Gastrocnemius medialis (tissue), 4 donors: ENCODE data around the gene DDR2. TPM values are rescaled to one million over a fixed set of nuclear protein-coding genes. Genes with fewer than 3 reads are reported as not detected.
"Not testable (repeated sequence)": the region's sequence is repeated elsewhere in the genome, so short reads cannot be mapped to it uniquely, and the experiment has no call there.

Source experiments
- ATAC-seq, 2 donors: fragments of 150-250 bp; one replicate each; pipeline ENCODE4 v1.9.1; 2016
- DNase-seq, 2 donors: peaks; one replicate each; pipeline ENCODE4 v3.0.0-alpha.2; 2019
- H3K27ac ChIP-seq, 4 donors: fragments of 200-600 bp; sonication (generic); 1 replicate in 1 of 4; 2 replicates in 3 of 4; pipeline ENCODE4 v1.5.1; 2016 to 2018; ENCODE audit warnings: mild to moderate bottlenecking in 2 of 4, moderate library complexity in 1 of 4
- H3K27me3 ChIP-seq, 3 donors: fragments of 200-600 bp; sonication (generic) in 2 of 3; 1 replicate in 1 of 3; 2 replicates in 2 of 3; pipeline versions ENCODE4 v1.5.1 to v1.6.0; 2016 to 2019; ENCODE audit warnings: mild to moderate bottlenecking in 1 of 3, moderate library complexity in 1 of 3
- H3K36me3 ChIP-seq, 2 donors: fragments of 200-600 bp; sonication (generic) in 1 of 2; one replicate each; pipeline ENCODE4 v1.5.1; 2017 to 2018
- H3K4me1 ChIP-seq, 2 donors: fragments of 200-600 bp; sonication (generic) in 1 of 2; one replicate each; pipeline ENCODE4 v1.5.1; 2016 to 2017; ENCODE audit warnings: mild to moderate bottlenecking in 2 of 2
- H3K4me3 ChIP-seq, 4 donors: fragments of 200-600 bp; sonication (generic) in 3 of 4; 1 replicate in 1 of 4; 2 replicates in 3 of 4; pipeline ENCODE4 v1.5.1; 2016 to 2019; ENCODE audit warnings: mild to moderate bottlenecking in 2 of 4
- H3K9me3 ChIP-seq, 3 donors: fragments of 200-600 bp; sonication (generic) in 2 of 3; 1 replicate in 1 of 3; 2 replicates in 2 of 3; pipeline ENCODE4 v1.5.1; 2016 to 2019
- CTCF ChIP-seq, 5 experiments: fragments of 450-650 bp in 3 of 5; fragments of 200-600 bp in 2 of 5; sonication (generic) in 2 of 5; IDR thresholded peaks in 4 of 5; conservative IDR thresholded peaks in 1 of 5; 1 replicate in 4 of 5; 2 replicates in 1 of 5; pipeline ENCODE4 v1.5.1; 2016 to 2019; ENCODE audit warnings: antibody characterized with exemption in 5 of 5, mild to moderate bottlenecking in 3 of 5, moderate library complexity in 3 of 5
- POLR2A ChIP-seq, 2 donors: fragments of 450-650 bp; IDR thresholded peaks; one replicate each; pipeline ENCODE4 v1.6.1; 2017; ENCODE audit warnings: antibody characterized with exemption in 2 of 2, mild to moderate bottlenecking in 2 of 2, moderate library complexity in 2 of 2
- in situ Hi-C, 4 donors: fragments of 200-750 bp; cut with MboI; loops; one replicate each; pipeline versions ENCODE4 v1.15.0 to v1.8.0; 2017; ENCODE audit warnings: low sequenced_read_pairs in 4 of 4
- intact Hi-C: fragments of 100-400 bp; cut with DNase I; formaldehyde crosslinking; loops from one replicate; pipeline ENCODE4 v1.15.1; 2023; ENCODE audit warnings: low total_unique reads
- total RNA-seq, 4 donors: library from RNA; depleted of rRNA; stranded (reverse); fragments of >200 nt; gene quantifications; one replicate each; pipeline versions ENCODE4 v1.1.0 to v1.2.3, GENCODE V29; 2016

Gene DDR2
- total RNA-seq, 4 donors from 2014 or later = 9.8 to 15.4 (median 10.6) TPM

GRCh38 chr1:162725301-162725837, 93.1 kb downstream of the DDR2 start:
- intact Hi-C loops = no loop called here
- TF ChIP-seq CTCF (IDR thresholded peaks at IDR 0.05 in 4 of 5, conservative IDR thresholded peaks at IDR 0.05 in 1 of 5) = no peak
- TF ChIP-seq POLR2A (IDR thresholded peaks at IDR 0.05) = no peak
- Histone ChIP-seq H3K27ac (no peak overlapping the region), H3K27me3 (no peaks in the 10 kb centered on the region), H3K9me3 (no peaks in the 10 kb centered on the region), H3K36me3 (no peaks in the 10 kb centered on the region), H3K4me3 (no peak overlapping the region), H3K4me1 (no peaks in the 10 kb centered on the region)
- ATAC-seq (no peak), DNase-seq (no peak)
- in situ Hi-C loops = no loop called here

DNA sequence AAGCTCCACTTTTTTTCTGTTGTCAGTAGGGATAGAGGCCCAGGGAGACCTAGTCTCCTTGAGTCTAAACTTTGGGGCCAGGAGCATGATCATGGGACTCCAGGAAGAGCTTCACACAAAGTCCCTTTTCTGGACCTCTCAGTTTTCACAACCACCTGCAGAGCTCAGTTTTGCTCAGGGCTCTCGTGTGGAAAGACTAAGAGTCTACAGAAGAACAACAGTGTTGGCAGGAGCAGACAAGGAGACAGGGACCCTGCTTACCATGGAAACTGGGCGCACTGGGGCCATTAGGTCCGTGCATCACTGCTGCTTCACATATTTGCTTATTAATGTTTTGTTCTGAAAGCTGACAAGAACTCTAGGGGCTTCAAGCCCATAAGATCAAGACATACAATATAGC, 94.3 kb downstream of the DDR2 start:
- no peak overlapping the region for H3K27ac ChIP-seq
- TF ChIP-seq CTCF (IDR thresholded peaks at IDR 0.05 in 4 of 5, conservative IDR thresholded peaks at IDR 0.05 in 1 of 5) (no peak), POLR2A (IDR thresholded peaks at IDR 0.05) (no peak)
- no peak for ATAC-seq
- H3K36me3 ChIP-seq = no peaks in the 10 kb centered on the region
- H3K4me1 ChIP-seq = no peaks in the 10 kb centered on the region
- H3K9me3 ChIP-seq = no peaks in the 10 kb centered on the region
- DNase-seq = no peak
- H3K4me3 ChIP-seq = no peak overlapping the region
- no peaks in the 10 kb centered on the region for H3K27me3 ChIP-seq
- intact Hi-C loops (no loop called here), in situ Hi-C loops (no loop called here)

- not testable (repeated sequence) for H3K27me3 ChIP-seq
Observed at GRCh38 chr1:162727493-162727892, 95.2 kb downstream of the DDR2 start.

GRCh38 chr1:162728573-162728972, 96.3 kb downstream of the DDR2 start:
- Histone ChIP-seq H3K27ac (no peak overlapping the region), H3K4me1 (peaks cover 0 to 19% of the 10 kb centered on the region in 2 donors), H3K9me3 (no peaks in the 10 kb centered on the region), H3K27me3 (no peaks in the 10 kb centered on the region), H3K36me3 (no peaks in the 10 kb centered on the region), H3K4me3 (no peak overlapping the region)
- DNase-seq (no peak), ATAC-seq (no peak)
- in situ Hi-C loops = no loop called here
- intact Hi-C loops = no loop called here
- TF ChIP-seq POLR2A (IDR thresholded peaks at IDR 0.05) (no peak), CTCF (IDR thresholded peaks at IDR 0.05 in 4 of 5, conservative IDR thresholded peaks at IDR 0.05 in 1 of 5) (no peak)

More at GRCh38 chr1:162727493-162727892, 95.2 kb downstream of the DDR2 start:
- H3K9me3 ChIP-seq, H3K27ac ChIP-seq, DNase-seq, H3K4me1 ChIP-seq, intact Hi-C loops, in situ Hi-C loops, H3K36me3 ChIP-seq, ATAC-seq, H3K4me3 ChIP-seq: not testable (repeated sequence)

DNA sequence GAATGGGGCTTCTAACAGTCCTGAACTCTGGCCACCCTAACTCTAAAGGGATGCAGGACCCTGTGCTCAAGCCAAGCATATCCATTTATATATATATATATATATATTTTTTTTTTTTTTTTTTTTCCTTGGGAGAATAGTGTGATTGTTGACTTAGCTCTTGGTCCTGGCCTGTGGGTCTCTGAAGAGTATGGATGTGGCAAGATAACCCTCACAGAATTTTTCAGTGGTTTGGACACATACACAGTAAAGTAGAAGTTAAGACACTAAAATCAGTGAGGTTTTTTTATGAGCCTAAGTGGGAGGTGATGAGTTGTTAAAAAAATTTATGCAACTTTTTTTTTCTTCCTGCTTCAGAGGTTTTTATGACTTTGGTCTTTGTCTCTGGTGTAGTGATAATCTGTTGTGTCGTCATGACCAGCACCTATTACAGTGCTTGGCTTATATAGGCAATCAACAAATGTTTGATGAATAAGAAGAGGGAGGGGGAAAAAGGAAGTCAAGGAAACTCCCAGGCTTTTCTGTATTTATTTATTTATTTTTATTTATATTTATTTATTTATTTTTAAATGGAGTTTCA, 97.0 kb downstream of the DDR2 start:
- in situ Hi-C loops, intact Hi-C loops, H3K36me3 ChIP-seq, H3K27me3 ChIP-seq, DNase-seq, H3K27ac ChIP-seq, ATAC-seq, H3K4me3 ChIP-seq, H3K9me3 ChIP-seq: not testable (repeated sequence)
- H3K4me1 ChIP-seq = peaks cover 0 to 21% of the 10 kb centered on the region in 2 donors

- H3K36me3 ChIP-seq = no peaks in the 10 kb centered on the region
- peaks cover 0 to 21% of the 10 kb centered on the region in 2 donors for H3K4me1 ChIP-seq
- no peak for ATAC-seq
- H3K9me3 ChIP-seq = no peaks in the 10 kb centered on the region
- H3K27ac ChIP-seq = no peak overlapping the region
- in situ Hi-C loops = no loop called here
- no peaks in the 10 kb centered on the region for H3K27me3 ChIP-seq
- DNase-seq = no peak
- intact Hi-C loops = no loop called here
- no peak overlapping the region for H3K4me3 ChIP-seq
- no peak for TF ChIP-seq POLR2A (IDR thresholded peaks at IDR 0.05)
- no peak for TF ChIP-seq CTCF (IDR thresholded peaks at IDR 0.05 in 4 of 5, conservative IDR thresholded peaks at IDR 0.05 in 1 of 5)
Observed at GRCh38 chr1:162732094-162732493, 99.8 kb downstream of the DDR2 start.
